Lower leg skin (tissue), 3 donors: ENCODE measurements around the gene HOXA1.

Experiments
- CTCF ChIP-seq, 3 donors: fragments of 450-650 bp; IDR thresholded peaks; one replicate each; pipeline ENCODE4 v1.5.1; 2016; ENCODE audit warnings: antibody characterized with exemption in 3 of 3, mild to moderate bottlenecking in 3 of 3, moderate library complexity in 2 of 3
- POLR2A ChIP-seq, 2 donors: fragments of 450-650 bp; IDR thresholded peaks; one replicate each; pipeline ENCODE4 v1.6.1; 2016 to 2017; ENCODE audit warnings: antibody characterized with exemption in 2 of 2, mild to moderate bottlenecking in 1 of 2, moderate library complexity in 1 of 2

GRCh38 chr7:27073076-27073475 is 22.7 kb downstream of the HOXA1 start:
- no peak for TF ChIP-seq CTCF (IDR thresholded peaks at IDR 0.05)
- no peak for TF ChIP-seq POLR2A (IDR thresholded peaks at IDR 0.05)
